HUES6 (cell line): ENCODE measurements around the gene LSM3.

ENCODE experiments used
- H3K27ac ChIP-seq: 2 replicates; pipeline ENCODE4 v1.7.0; 2013; ENCODE audit warnings: low read depth, mild to moderate bottlenecking, low read length, inconsistent platforms
- H3K27me3 ChIP-seq: 2 replicates; pipeline ENCODE4 v1.6.1; 2013; ENCODE audit warnings: low read length; ENCODE audit not compliant: control insufficient read depth, insufficient read depth
- H3K36me3 ChIP-seq: 2 replicates; pipeline ENCODE4 v1.6.1; 2013; ENCODE audit warnings: low read length; ENCODE audit not compliant: control insufficient read depth, insufficient read depth
- H3K4me1 ChIP-seq: 2 replicates; pipeline ENCODE4 v1.6.1; 2013; ENCODE audit warnings: low read length; ENCODE audit not compliant: control insufficient read depth, insufficient read depth
- H3K4me3 ChIP-seq: 2 replicates; pipeline ENCODE4 v1.5.1; 2013; ENCODE audit warnings: low read depth, low read length
- H3K9ac ChIP-seq: one replicate; pipeline ENCODE4 v1.6.1; 2013; ENCODE audit warnings: mild to moderate bottlenecking, low read length
- H3K9me3 ChIP-seq: 2 replicates; pipeline ENCODE4 v1.6.1; 2013; ENCODE audit warnings: low read depth, low read length; ENCODE audit not compliant: control insufficient read depth, insufficient read depth

Gene LSM3

DNA sequence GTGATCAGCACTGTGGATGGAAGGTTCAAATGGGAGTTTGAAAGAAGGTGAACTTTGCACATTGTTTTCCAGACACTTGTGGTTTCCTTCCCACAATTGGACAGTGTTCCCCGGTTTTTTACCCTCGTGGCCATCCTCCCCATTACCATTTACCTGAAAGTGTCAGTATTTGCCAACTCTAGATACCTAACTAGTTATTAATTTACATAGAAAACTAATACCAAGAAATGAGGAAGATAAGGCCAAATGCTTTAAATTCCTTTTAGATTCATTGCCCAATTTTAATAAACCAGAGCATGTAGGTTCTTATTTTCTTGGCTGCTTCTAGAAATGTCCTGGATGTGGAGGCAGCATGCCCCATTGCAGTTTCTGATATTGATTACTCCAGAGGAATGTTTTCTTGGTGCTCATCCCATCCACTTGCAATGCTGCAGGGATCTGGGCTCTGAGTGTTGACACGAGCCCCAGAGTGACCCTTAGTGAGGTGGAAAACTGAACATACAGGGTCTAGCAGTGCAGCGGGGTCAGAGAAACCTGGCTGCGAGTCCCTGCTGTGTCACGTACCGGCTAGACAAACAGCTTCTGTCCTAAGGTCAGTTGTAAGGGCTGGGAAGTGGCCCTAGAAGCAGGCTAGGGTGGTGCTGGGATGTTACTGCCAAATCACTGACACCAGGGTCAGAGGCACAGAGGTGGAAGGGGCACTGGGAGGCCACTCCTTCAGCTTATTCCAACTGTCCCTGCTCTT is 23.5 kb downstream of the LSM3 start:
- Histone ChIP-seq H3K9me3 (no peaks in the 10 kb centered on the region), H3K27ac (no peak overlapping the region), H3K4me1 (peaks cover 5% of the 10 kb centered on the region), H3K9ac (no peak overlapping the region), H3K4me3 (no peak overlapping the region), H3K36me3 (peaks cover 21% of the 10 kb centered on the region), H3K27me3 (no peaks in the 10 kb centered on the region)

- Histone ChIP-seq H3K27ac (no peak overlapping the region), H3K9me3 (no peaks in the 10 kb centered on the region), H3K4me3 (no peak overlapping the region), H3K27me3 (no peaks in the 10 kb centered on the region), H3K36me3 (peaks cover 12% of the 10 kb centered on the region), H3K4me1 (peaks cover 5% of the 10 kb centered on the region), H3K9ac (no peak overlapping the region)
Measured at GRCh38 chr3:14202874-14203520, 24.4 kb downstream of the LSM3 start.

DNA sequence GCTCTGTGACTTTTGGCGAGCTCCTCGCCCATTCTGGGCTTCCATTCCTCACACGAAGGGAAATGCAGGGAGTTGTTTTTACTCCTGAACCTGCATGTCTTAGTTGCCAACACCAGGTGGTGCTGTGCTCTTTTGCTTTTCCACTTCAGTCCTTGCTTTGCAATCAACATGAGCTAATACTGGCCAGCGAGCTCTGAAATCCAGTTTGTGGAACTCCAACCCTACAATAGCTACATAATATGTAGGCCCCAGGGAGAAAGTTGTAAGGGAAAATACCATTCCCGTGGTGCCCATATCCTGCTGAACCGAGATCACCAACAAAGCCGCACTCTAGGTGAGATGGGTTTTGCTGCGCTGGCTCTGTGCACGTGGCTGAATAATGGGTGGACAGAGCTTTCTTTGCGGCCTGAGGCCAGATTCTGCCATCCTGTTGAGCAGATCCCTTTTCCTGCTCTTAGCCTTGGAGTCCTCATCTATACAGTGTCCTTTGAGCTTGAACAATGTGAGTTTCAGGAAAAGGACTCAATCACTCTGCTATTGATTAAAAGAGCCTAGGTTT is 25.0 kb downstream of the LSM3 start:
- no peaks in the 10 kb centered on the region for H3K9me3 ChIP-seq
- H3K27ac ChIP-seq, result no peak overlapping the region
- no peak overlapping the region for H3K9ac ChIP-seq
- peaks cover 8% of the 10 kb centered on the region for H3K36me3 ChIP-seq
- no peaks in the 10 kb centered on the region for H3K27me3 ChIP-seq
- H3K4me3 ChIP-seq, result no peak overlapping the region
- H3K4me1 ChIP-seq, result peaks cover 5% of the 10 kb centered on the region

- H3K9ac ChIP-seq, result no peak overlapping the region
- H3K27me3 ChIP-seq, result no peaks in the 10 kb centered on the region
- H3K9me3 ChIP-seq, result no peaks in the 10 kb centered on the region
- no peak overlapping the region for H3K27ac ChIP-seq
- H3K36me3 ChIP-seq, result no peaks in the 10 kb centered on the region
- peaks cover 13% of the 10 kb centered on the region for H3K4me1 ChIP-seq
- H3K4me3 ChIP-seq, result no peak overlapping the region
Measured at GRCh38 chr3:14204515-14205284, 26.1 kb downstream of the LSM3 start.

GRCh38 chr3:14206548-14207177 is 28.0 kb downstream of the LSM3 start:
- Histone ChIP-seq H3K27me3 (no peaks in the 10 kb centered on the region), H3K4me1 (peaks cover 25% of the 10 kb centered on the region), H3K36me3 (no peaks in the 10 kb centered on the region)

DNA sequence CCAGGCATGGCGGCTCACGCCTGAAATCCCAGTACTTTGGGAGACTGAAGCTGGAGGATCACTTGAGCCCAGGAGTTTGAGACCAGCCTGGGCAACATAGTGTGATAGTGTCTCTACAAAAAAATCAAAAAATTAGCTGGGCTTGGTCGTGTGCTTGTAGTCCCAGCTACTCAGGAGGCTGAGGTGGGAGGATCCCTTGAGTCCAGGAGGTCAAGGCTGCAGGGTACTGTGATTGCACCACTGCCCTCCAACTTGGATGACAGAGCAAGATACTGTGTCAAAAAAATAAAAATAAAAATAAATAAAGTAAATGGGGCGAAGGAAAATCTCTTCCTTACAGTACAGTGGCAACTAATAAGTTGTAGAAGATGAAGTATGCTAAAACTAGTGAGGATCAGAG is 29.6 kb downstream of the LSM3 start:
- no peaks in the 10 kb centered on the region for H3K27me3 ChIP-seq
- H3K9me3 ChIP-seq, result no peaks in the 10 kb centered on the region
- no peak overlapping the region for H3K9ac ChIP-seq
- H3K27ac ChIP-seq, result no peak overlapping the region
- H3K4me1 ChIP-seq, result peaks cover 25% of the 10 kb centered on the region
- no peaks in the 10 kb centered on the region for H3K36me3 ChIP-seq
- no peak overlapping the region for H3K4me3 ChIP-seq

More at GRCh38 chr3:14206548-14207177, 28.0 kb downstream of the LSM3 start:
- no peaks in the 10 kb centered on the region for H3K9me3 ChIP-seq
- no peak overlapping the region for H3K9ac ChIP-seq
- H3K27ac ChIP-seq, result no peak overlapping the region
- H3K4me3 ChIP-seq, result no peak overlapping the region

- no peaks in the 10 kb centered on the region for H3K9me3 ChIP-seq
- H3K27me3 ChIP-seq, result no peaks in the 10 kb centered on the region
- H3K9ac ChIP-seq, result no peak overlapping the region
- peaks cover 21% of the 10 kb centered on the region; the same call in 1 of the 2 replicates for H3K4me1 ChIP-seq
- H3K36me3 ChIP-seq, result no peaks in the 10 kb centered on the region
- H3K27ac ChIP-seq, result no peak overlapping the region
- no peak overlapping the region for H3K4me3 ChIP-seq
Measured at GRCh38 chr3:14208977-14209394, 30.4 kb downstream of the LSM3 start.

- Histone ChIP-seq H3K9me3 (no peaks in the 10 kb centered on the region), H3K36me3 (no peaks in the 10 kb centered on the region), H3K27ac (no peak overlapping the region), H3K27me3 (no peaks in the 10 kb centered on the region), H3K4me1 (peaks cover 21% of the 10 kb centered on the region; the same call in 1 of the 2 replicates), H3K4me3 (no peak overlapping the region), H3K9ac (no peak overlapping the region)
Measured at GRCh38 chr3:14209581-14210289, 31.1 kb downstream of the LSM3 start.

DNA sequence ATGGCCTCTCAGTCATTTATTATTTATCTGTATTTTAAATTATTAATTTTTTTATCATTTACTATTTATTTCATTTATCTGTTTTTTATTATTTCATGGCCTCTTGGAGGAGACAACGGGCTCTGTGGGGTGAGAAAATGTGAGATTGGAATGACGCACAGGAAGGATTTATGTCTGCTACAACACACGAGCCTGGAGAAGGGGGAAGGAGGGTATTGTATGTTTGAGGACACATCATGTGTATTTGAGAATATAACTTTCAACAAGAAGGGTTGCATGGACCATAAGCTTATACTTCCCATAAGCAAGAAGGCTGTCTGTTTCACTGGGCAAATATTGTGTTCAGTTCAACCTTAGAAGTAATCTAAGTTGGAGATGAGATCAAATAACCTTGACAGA is 31.7 kb downstream of the LSM3 start:
- peaks cover 21% of the 10 kb centered on the region; the same call in 1 of the 2 replicates for H3K4me1 ChIP-seq
- no peak overlapping the region for H3K4me3 ChIP-seq
- H3K9ac ChIP-seq, result no peak overlapping the region
- no peaks in the 10 kb centered on the region for H3K27me3 ChIP-seq
- no peak overlapping the region for H3K27ac ChIP-seq
- H3K36me3 ChIP-seq, result no peaks in the 10 kb centered on the region
- no peaks in the 10 kb centered on the region for H3K9me3 ChIP-seq
